Epithelial cell of esophagus (primary cell): ENCODE measurements around the gene TBC1D22B.
"Not testable (repeated sequence)": the region's sequence is repeated elsewhere in the genome, so short reads cannot be mapped to it uniquely, and the experiment has no call there.

Experiments used
- DNase-seq: peaks from one replicate; pipeline ENCODE4 v3.0.0; 2010; ENCODE audit warnings: low read depth
- H3K4me3 ChIP-seq: 2 replicates; pipeline ENCODE4 v1.5.1; 2011; ENCODE audit warnings: mild to moderate bottlenecking, low read length, control low read depth
- CTCF ChIP-seq: IDR thresholded peaks from 2 replicates; pipeline ENCODE4 v1.5.1; 2011; ENCODE audit warnings: low read depth, mild to moderate bottlenecking, low read length, control low read depth, inconsistent platforms; ENCODE audit not compliant: insufficient read depth; ENCODE audit errors: missing control alignments

Gene TBC1D22B

GRCh38 chr6:37306624-37307222, 49.2 kb downstream of the TBC1D22B start:
- no peak for DNase-seq
- H3K4me3 ChIP-seq = no peak overlapping the region
- TF ChIP-seq CTCF = no peak

- peak; percentile 46 for DNase-seq
- not testable (repeated sequence) for H3K4me3 ChIP-seq
These were observed 49.9 kb downstream of the TBC1D22B start for GRCh38 chr6:37307484-37307883.

GRCh38 chr6:37308069-37308815, 50.7 kb downstream of the TBC1D22B start:
- DNase-seq = peak; percentile 61
- H3K4me3 ChIP-seq = no peak overlapping the region
- TF ChIP-seq CTCF = no peak

- TF ChIP-seq CTCF = no peak
- H3K4me3 ChIP-seq = no peak overlapping the region
- no peak for DNase-seq
These were observed 51.5 kb downstream of the TBC1D22B start for GRCh38 chr6:37309046-37309445.

- DNase-seq = no peak
- H3K4me3 ChIP-seq = no peak overlapping the region
- no peak for TF ChIP-seq CTCF
These were observed 52.1 kb downstream of the TBC1D22B start for GRCh38 chr6:37309692-37310091.

GRCh38 chr6:37310966-37311365, 53.4 kb downstream of the TBC1D22B start:
- TF ChIP-seq CTCF = no peak
- DNase-seq = no peak
- H3K4me3 ChIP-seq = no peak overlapping the region

- TF ChIP-seq CTCF = no peak
- DNase-seq = no peak
- no peak overlapping the region for H3K4me3 ChIP-seq
These were observed 54.3 kb downstream of the TBC1D22B start for GRCh38 chr6:37311741-37312473.
